NCI-H1092 treated with DMSO at 0.1 percent for 48 hours (cell line): ENCODE results near the gene IGF2BP2.

Experiments used
- DNase-seq: peaks from one replicate; lab custom pipeline; 2025; lab: John Stamatoyannopoulos, UW

The IGF2BP2 gene

DNA sequence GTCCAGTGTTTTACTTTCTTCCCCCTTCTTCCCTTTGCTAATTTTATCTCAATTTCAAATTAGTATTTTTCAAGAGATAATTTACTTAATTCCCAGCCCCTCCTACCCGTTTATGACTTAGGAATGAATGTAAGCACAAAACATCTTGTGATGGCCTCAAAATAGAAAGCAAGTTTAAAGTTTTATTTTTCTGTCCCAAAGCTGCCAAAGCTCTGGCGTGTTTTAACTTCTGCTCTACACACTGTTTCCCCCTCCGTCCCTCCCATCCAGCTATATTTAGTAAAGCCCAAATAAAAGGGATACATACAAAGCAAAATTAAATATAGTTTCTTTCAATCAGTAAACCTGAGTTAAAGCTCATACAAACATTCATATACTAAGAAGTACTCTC lies 59.9 kb downstream of the IGF2BP2 start:
- no peak for DNase-seq

DNA sequence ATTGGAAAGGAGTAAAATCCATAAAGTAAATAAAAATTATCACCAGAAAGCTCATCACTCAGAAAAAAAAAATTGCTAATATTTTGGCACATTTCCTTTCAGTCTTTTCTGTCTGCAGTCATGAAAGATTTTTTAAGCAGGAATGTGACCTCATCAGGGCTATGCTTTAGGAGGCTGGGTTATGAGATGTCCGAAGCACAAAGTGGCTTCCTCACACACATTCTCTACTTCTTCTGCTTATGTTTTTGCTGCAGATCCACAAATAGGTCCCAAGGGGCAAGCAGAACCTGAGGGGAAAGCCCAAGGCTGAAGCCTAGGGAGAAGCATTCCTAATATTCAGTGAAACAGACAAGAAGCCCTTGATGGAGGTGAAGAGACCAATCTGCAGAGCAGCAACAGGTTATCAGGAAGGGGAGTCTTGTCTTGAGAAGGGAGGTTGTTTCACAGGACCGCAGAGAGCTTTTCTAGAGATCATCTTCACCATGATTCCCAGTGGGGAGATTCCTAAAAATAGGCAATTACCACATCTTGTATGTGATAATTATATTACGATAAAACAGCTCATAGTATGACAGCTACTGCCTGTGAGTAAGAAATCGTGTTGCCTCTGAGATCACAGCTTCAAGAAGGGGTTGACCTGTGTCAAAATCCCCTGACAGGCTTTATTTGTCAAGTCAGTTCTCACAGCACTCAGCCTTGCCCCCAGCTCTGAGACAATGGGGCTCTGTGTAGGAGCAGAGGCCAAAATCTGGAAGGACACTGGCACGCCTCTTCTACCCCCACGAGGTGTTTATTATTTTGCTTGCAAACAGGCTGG lies 60.5 kb downstream of the IGF2BP2 start:
- no peak for DNase-seq

DNA sequence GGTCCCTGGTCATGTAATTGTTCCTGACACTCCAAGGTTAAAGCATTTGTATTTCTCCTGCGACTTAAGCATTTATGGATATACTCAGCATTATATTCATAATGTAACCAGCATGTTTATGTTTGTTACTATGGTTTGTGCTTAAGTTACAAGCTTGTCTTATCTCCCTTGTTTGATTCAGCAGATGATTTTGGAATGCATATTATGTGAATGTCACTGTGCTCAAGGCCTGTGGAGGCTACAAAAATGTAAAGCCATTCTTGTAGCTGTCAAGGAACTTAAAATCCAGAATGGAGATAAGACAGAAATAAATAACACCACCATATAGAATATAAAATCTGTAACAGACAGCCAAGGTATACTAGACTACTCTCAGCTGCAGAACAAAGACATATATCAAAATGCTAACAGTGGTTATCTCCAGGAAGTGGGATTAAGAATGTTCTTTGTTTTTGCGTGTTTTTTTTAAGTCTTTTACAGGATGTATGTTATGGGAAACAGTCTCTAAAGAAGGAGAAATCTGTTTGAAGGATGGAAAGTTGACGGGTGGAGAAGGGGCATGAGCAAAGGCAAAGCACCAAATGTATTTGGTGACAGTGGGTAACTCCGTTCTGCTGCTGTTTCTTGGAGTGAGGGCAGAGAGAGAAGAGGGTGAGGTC lies 61.4 kb downstream of the IGF2BP2 start:
- DNase-seq: no peak

DNA sequence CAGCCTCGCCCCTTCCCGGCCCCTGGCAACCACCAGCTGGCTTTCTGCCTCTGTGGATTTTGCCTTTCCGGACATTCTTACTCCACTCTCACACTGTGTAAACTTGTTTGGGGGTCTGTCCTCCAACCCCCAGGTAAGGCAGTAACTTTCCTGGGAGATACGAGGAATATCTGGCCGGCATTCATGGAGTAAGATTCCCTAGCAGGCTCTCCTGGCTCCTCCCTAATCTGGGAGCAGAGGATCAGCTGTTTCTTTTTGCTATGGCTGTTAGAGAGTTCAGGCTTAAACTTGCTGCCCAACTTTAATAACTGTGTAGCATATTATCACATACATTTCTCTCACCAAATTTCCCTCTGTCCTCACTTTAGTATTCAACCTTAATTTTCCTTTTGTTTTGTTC lies 64.3 kb downstream of the IGF2BP2 start:
- no peak for DNase-seq

DNA sequence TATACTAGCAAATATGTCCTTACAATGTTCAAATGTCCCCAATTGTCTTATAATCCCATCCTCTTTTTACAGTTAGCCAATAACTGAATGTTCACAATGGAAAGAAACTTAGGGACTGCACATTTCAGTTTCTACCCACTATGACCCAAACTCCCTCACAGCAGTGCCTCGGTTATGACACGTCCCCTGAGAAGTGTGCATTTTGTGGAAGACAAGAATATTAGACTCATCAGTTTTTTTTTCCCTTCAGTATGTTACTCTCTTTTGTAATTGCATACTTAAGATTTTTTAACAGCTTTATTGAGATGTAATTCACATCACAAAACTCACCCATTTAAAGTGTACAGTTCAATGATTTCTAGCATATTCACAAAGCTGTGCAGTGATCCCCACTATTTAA lies 64.8 kb downstream of the IGF2BP2 start:
- no peak for DNase-seq

DNA sequence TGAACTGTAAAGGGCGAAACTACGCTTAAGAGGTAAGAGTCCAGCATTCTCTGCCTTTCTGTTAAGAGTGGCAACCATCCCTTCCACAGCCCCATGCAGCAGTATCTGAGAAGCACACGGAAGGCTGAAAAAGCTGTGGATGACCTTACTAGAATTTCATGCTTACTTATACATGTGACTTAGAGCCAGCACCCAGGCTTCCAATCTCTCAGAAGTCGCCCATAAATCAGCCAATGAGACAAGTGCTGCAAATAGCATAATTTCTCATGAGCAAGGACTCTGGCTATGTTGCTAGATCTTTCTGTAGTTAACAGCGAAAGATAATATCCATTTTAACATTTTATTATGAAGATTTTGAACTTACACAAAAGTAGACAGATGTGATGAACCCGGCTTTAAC lies 65.3 kb downstream of the IGF2BP2 start:
- DNase-seq: no peak

DNA sequence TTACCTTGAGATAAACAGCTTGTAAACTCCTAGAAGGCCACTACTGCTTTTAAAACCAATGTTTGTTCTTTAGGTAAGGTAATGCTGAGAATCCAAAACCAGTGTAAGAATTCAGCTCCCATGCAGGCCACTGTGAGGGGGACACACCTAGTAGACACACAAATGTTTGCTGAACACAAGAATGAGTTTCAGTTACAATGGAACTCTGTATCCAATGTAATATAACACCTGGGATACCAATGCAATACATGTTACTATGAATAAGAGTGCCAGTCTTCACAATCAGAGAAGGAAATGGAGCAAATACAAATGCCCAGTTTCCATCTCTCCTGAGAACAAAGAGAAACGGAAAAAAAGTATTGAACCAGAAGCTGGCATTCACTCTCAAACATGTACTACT lies 65.9 kb downstream of the IGF2BP2 start:
- no peak for DNase-seq

DNA sequence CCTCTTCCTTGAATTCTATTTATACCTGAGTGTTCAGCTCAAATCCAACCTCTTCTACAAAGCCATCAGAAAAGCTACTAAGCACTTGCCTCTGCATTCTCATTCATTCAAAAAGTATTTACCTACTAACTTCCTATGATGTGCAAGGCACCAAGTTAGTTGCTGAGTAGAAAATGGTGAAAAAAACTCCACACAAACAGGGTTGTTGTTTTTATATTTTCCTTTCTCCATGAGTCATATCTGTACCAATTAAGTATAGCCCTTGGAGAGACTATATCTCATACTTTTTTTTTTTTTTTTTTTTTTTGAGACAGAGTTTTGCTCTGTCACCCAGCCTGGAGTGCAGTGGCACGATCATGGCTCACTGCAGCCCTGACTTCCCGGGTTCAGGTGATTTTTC lies 67.7 kb downstream of the IGF2BP2 start:
- no peak for DNase-seq

DNA sequence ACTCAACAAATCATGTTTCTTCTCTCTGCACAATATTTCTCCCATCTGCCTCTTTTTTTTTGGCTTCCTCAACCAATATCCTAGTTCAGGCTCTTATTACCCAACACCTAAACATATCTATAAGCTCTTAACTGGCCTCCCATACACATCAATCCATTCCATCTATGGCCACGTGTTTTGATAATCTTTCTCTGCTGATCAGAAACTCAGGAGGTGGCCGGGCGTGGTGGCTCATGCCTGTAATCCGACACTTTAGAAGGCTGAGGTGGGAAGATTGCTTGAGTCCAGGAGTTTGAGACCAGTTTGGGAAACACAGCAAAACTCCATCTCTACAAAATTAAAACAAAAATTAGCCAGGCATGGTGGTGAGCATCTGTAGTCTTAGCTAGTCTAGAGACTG lies 68.4 kb downstream of the IGF2BP2 start:
- DNase-seq: no peak

DNA sequence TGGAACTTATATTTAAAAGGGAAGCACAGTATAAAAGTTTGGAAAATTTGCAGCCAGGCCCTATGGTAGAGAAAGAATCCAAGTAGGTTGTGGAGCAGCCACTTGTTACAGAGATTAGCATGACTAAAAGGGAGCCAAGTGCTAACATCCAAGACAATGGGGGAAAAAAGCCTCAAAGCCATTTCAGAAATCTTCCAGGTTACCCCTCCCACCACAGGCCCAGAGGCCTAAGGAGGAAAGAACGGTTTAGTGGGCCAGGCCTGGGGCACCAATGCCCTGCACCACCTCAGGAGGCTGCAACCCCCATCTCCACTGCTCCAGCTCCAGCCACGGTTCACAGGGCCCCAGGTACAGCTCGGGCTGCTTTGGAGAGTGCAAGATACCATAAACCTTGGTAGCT lies 69.9 kb downstream of the IGF2BP2 start:
- DNase-seq: no peak

DNA sequence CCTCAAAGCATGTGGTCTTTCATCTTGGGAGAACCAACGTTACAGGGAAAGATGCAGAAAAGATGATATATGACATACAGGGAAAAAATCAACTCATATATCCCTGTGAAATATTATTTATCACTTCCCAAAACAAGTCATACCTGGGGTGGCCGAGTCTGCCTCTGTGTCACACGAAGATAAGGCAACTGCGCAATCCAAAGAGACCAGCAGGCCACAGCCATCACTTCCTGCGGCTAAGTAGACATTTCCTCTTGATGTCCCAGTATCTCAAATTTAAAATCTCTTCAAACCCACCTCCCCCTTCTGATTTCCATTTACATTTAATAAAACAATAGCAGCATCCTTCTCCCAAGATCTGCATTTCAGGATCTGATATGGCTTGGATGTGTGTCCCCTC lies 71.5 kb downstream of the IGF2BP2 start:
- DNase-seq: no peak

DNA sequence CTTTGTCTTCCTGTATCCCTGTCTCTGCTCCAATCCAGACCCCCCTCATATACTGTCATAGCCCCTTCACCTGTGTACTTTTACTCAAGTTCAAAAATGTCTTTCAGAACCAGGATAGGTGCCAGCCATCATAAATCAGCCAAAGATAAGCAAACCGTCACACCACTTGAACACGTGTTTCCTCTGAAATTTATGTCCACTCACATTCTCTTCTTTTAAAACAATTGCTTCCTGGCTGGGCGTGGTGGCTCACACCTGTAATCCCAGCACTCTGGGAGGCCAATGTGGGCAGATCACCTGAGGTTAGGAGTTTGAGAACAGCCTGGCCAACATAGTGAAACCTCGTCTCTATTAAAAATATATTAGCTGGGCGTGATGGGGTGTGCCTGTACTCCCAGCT lies 74.1 kb downstream of the IGF2BP2 start:
- no peak for DNase-seq

DNA sequence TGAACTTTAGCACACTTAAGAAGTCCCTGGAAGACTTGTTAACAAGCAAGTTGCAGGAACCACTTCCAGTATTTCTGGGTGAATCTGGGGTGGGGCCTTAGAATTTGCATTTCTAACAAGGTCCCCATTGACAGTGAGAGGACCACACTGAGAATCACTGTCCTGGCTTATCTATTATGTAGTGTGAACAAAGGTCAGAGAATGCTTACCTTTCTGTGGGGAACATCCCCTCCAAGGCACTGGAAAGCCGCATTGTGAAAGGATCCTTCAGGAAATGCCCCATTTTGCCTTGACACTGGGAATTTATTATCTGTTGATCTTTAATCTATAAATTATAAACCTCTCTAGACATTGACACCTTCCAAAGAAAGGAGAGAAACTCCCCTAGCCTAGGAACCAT lies 74.8 kb downstream of the IGF2BP2 start:
- no peak for DNase-seq

DNA sequence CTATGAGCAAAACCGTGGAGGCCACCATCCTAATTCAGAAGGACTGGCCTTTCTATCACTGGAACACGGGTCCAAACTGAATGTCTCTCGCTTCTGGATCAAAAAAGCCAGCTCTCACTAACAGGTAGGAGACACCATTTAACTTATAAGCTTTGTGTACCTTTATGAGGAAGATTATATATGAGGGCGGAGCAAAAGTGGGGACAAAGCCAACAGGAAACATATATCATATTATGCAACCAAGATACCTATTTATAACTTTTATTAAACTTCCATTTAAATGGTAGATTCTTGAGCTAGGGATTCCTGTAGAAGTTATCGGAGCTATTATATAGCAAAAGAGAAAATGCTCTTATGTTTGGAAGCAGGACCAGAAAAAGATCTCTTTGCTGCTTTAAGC lies 78.4 kb downstream of the IGF2BP2 start:
- DNase-seq: no peak

DNA sequence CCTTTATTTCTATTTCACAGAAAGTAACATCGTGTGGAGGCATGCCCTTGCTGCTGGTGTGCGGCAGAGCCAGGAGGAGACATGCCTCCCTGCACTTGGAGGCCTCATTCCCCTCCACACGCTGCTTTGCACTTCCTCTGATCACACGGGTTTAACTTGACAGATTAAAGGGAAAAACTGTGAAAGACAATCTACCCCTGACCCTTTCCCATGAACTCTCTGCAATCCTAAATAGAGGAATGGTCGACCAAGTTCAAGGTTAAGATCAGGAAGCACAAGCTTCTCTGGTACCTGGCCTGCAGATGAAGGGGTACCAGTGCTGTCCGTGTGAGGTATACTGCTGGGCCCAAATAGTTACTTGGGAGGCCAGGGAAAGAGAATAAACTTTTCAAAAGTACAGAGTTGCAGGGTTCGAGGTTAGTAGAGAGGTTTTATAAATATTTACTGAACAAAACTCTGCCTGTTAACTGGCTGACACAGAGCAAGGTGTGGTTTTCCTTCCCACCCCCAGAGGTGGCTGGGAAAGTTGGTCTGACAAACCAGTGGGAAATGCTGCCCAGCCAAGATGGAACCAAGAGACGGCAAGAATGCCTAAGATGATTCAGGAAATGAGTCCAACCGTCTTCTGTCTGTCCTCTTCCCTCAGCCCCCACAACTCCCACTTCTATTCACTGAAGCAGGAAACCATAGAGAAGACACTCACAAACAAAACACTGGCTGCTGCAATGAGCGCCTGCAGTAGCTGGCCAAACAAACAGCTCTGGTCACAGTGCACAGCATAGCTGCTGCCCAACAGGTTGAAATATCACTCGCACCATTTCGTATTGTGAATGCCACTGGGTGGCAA lies 79.6 kb downstream of the IGF2BP2 start:
- no peak for DNase-seq

DNA sequence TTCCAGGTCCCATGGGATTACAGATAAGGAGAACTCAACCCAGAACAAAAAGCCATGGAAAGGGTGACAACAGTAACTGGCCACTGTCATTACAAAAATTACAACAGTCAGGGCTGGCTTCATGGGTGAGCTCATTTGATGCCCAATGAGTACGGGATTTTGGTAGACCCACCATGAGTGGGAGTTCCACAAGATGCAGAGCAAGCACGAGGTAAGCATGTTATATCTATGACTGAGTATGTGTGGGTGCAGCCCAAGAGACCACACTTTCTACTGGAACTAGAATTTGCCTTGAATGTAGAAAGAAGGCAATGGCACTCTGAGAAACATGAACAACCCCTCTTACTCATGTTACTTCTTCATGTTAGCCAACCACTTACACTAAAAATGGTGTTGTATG lies 83.3 kb downstream of the IGF2BP2 start:
- no peak for DNase-seq

DNA sequence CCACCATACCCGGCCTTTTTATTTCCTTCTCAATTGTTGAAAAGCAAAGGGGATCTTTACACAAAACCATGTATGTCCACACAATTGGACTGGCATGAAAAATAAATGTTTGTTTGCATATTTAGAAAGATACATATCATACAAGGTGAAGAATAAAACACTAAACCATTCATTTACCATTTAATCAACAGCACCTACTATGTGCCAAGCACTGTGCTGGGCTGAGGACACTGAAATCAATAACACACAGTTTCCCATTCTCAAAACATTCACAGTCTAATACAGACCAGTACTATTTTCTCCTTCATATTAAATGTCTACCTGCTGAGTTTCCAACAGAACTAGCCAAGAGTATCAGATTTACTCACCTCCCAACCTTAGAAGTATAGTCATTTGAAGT lies 84.7 kb downstream of the IGF2BP2 start:
- DNase-seq: no peak

DNA sequence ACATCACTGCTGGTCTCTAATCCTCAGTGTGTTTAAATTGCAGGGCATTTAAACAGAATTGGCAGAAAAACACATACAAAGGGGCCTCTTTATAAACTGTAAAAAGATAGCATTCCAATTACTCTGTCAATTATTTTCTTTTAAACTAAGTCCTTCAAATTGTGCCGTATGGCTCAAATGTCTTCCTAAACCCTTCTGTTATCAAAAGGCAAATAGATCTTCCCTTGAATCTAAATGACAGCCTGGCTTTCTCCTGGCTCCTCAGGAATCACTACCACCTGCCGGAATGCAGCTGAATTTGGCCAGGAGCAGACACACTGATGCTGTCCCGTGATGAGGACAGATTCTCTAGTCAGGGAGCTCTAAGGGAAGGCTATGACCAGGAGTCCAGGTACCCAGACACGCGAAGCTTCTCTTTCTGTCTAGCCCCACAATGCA lies 85.6 kb downstream of the IGF2BP2 start:
- DNase-seq: no peak

DNA sequence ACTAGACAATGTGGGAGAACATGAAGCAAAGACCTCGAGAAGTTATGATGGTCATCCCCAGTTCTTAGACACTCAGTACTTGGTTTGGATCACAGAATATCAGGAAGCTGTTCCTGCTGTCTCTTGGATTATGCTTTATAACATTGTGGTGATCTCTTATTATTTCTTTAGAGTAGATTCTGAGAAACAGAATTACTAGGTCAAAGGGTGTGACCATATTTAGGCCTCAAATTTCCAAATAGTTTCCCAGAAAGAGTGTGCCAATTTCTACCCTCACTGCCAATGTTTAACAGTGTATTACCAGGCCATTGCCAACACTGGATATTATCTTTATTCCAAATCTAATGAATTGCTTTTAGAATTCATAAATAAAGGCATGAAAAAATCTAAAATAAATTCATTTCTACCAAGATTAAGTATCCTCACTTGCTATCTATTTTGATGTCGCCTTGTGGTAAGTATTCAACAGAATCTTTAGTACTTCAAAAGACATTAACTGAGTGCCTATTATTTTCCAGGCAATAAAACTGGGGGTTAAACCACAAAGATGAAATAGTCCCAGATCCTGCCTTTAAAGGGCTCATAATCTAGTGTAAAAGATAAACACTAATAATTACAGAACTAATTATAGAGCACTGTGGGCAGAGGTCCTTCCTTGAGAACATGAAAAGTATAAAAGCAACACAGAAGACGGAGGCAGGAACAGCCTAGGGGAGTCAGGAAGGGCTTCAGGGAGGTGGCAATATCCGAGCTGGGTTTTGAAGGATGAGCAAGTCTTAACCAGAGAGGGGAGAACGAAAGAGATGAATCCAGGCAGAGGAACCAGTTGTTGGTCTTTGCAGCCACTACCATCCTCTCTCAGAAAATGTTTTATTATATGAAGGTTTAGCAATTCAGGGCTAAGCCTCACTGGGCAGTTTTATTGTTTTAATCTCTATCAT lies 86.8 kb downstream of the IGF2BP2 start:
- DNase-seq: no peak

DNA sequence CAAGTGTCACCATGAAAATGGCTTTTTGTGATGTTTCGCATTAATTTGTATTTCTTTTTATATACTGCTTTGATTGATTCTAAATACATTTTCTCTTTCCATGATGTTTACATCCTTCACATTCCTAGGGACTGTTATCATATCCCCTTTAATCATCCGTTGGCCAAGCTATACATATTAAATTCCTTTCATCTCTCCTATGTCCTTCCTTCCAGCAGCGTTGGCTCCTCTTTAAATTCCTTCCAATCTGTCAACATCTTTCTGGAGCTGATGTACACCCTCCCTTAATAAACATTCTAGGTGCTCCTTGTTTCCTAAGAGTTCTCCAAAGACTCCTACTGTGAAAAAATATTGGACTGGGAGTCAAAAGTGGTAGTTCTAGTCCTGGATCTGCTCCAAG lies 87.8 kb downstream of the IGF2BP2 start:
- DNase-seq: no peak

DNA sequence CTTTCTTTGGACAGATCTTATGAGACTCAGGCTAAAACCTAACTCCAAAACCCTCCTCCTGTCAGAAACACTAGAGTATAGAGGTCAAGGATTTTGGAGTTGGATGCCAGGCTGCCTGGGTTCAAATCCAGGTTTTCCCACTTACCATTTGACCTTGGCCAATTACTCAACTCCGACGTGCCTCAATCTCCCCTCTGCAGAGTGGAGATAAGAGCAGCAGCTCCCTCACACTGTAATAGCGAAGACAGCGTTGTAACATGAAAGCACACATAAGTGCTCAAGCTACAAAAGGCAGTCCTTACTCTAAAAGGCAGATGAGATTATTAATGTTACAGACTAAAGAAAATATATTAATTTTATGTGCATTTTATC lies 90.1 kb downstream of the IGF2BP2 start:
- DNase-seq: no peak
